Measurements from ENCODE around the gene MSLN. TPM values are rescaled to one million over a fixed set of nuclear protein-coding genes. Genes with fewer than 3 reads are reported as not detected.

The MSLN gene
- total and polyA plus RNA-seq, 9 of the 15 experiments (the other 6 are each of a cell fraction or from before 2014, with no cell fraction given) = not detected

GRCh38 chr16:718922-719321 lies 41.6 kb upstream of the MSLN start (continued):
- TF ChIP-seq ZMIZ1 (IDR thresholded peaks at IDR 0.05; ENCODE audit: low read depth in 2 of 2, low read length in 2 of 2) (no peak), POLR3G (IDR thresholded peaks at IDR 0.05; ENCODE audit: extremely low read depth, insufficient read length, insufficient replicate concordance) (no peak), SUPT5H (IDR thresholded peaks at IDR 0.05) (0 out of 2 replicates have a peak, but pooled peaks have one; percentile 16), PTRF (tag; IDR thresholded peaks at IDR 0.05) (no peak), UBTF (IDR thresholded peaks at IDR 0.05; ENCODE audit: borderline replicate concordance in 1 of 2, low read depth in 2 of 2, low read length in 2 of 2) (no peak), EP300 (IDR thresholded peaks at IDR 0.05; ENCODE audit: low read length) (no peak), PTBP1 (IDR thresholded peaks at IDR 0.05; ENCODE audit: low read depth, low read length) (0 out of 2 replicates have a peak, but pooled peaks have one; percentile 23), SAFB2 (IDR thresholded peaks at IDR 0.05; ENCODE audit: borderline replicate concordance, low read depth, low read length, severe bottlenecking) (no peak), FOXP1 (CRISPR knock-in tag; IDR thresholded peaks at IDR 0.05) (no peak)
